Erythroblast (primary cell): ENCODE results near the gene RPS6KA1.

Source experiments
- GATA1 ChIP-seq: IDR thresholded peaks from 2 replicates; pipeline ENCODE4 v1.6.1; 2011; ENCODE audit warnings: low read depth, mild to moderate bottlenecking, control low read depth, low read length, moderate library complexity
- POLR2A ChIP-seq: IDR thresholded peaks from 2 replicates; pipeline ENCODE4 v1.6.1; 2011; ENCODE audit warnings: mild to moderate bottlenecking, low read length

DNA sequence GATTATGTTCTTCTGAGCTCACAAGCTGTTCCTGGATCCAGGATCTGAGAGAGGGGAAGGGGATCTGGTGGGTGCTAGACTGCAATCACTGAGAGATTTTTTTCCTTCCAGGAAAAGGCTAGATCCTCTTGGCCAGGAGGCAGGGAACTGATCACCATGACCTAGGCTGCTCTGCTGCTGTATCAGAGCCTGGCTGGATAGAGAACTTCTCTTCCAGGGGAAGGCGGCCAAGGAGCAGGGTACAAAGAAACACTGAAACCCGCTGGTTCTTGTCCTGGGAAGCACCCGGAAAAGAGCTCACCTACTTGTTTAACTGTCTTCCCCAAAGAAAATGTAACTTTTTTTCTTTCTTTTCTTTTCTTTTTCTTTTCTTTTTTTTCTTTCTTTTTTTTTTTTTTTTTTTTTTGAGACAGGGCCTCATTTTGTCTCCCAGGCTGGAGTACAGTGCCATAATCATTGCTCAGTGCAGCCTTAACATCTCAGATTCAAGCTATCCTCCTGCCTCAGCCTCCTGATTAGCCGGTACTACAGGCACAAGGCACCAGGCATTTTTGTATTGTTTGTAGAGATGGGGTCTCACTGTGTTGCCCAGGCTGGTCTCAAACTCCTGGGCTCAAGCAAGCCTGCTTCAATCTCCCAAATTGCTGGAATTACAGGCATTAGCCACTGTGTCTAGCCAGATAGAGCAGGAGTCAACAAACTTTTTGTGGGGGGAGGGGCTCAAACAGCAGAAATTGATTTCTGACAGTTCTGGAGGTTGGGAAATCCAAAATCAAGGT, 12.4 kb upstream of the RPS6KA1 start:
- TF ChIP-seq POLR2A (no peak), GATA1 (no peak)
